Peyer's patch (tissue), 4 donors: ENCODE data around the gene GNG12.

Experiments used
- POLR2A ChIP-seq, 2 donors: fragments of 450-650 bp; IDR thresholded peaks; one replicate each; pipeline ENCODE4 v1.5.1; 2017; ENCODE audit warnings: antibody characterized with exemption in 2 of 2, mild to moderate bottlenecking in 2 of 2, moderate library complexity in 2 of 2
- TF ChIP-seq, protein P1 (sequence below), 6 experiments: fragments of 450-650 bp in 4 of 6; fragments of 200-600 bp in 2 of 6; sonication (generic) in 1 of 6; IDR thresholded peaks; one replicate each; pipeline ENCODE4 v1.5.1; 2017 to 2019; ENCODE audit warnings: antibody characterized with exemption in 6 of 6, mild to moderate bottlenecking in 3 of 6, moderate library complexity in 1 of 6

DNA sequence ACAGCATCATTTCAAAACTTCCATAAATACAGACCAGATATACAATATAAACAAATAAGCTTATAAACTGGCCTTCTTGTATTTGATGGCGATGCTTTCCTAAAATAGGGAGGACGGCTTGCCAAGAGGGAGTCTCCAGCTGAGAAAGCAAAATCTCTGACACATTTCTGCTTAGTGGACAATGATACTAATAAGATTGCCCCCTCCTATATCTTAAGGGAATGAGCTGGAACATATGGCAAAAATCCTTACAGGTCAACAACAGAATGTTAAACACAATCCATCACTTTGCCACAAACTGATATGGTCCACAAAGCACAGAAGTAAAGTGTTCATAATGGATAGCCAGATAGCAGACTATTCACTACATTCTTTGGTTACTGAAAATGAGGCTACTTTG, 155.3 kb downstream of the GNG12 start:
- TF ChIP-seq, protein P1, sequence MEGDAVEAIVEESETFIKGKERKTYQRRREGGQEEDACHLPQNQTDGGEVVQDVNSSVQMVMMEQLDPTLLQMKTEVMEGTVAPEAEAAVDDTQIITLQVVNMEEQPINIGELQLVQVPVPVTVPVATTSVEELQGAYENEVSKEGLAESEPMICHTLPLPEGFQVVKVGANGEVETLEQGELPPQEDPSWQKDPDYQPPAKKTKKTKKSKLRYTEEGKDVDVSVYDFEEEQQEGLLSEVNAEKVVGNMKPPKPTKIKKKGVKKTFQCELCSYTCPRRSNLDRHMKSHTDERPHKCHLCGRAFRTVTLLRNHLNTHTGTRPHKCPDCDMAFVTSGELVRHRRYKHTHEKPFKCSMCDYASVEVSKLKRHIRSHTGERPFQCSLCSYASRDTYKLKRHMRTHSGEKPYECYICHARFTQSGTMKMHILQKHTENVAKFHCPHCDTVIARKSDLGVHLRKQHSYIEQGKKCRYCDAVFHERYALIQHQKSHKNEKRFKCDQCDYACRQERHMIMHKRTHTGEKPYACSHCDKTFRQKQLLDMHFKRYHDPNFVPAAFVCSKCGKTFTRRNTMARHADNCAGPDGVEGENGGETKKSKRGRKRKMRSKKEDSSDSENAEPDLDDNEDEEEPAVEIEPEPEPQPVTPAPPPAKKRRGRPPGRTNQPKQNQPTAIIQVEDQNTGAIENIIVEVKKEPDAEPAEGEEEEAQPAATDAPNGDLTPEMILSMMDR (IDR thresholded peaks at IDR 0.05) = no peak
- no peak for TF ChIP-seq POLR2A (IDR thresholded peaks at IDR 0.05)
